Kidney epithelial cell (primary cell): ENCODE data around the gene PROP1. TPM values are rescaled to one million over a fixed set of nuclear protein-coding genes. Genes with fewer than 3 reads are reported as not detected.
"Not testable (repeated sequence)": the region's sequence is repeated elsewhere in the genome, so short reads cannot be mapped to it uniquely, and the experiment has no call there.

Experiments
- DNase-seq: peaks from one replicate; pipeline ENCODE4 v3.0.0-alpha.2; 2010; ENCODE audit warnings: low read depth
- H3K27me3 ChIP-seq: 2 replicates; pipeline ENCODE4 v1.6.0; 2011; ENCODE audit warnings: low read length; ENCODE audit not compliant: control insufficient read depth, insufficient read depth
- H3K36me3 ChIP-seq: 2 replicates; pipeline ENCODE4 v1.5.1; 2011; ENCODE audit warnings: low read length; ENCODE audit not compliant: control insufficient read depth, insufficient read depth
- H3K4me3 ChIP-seq: 2 replicates; pipeline ENCODE4 v1.5.1; 2011; ENCODE audit warnings: low read depth, mild to moderate bottlenecking, control low read depth, low read length
- total RNA-seq: library from RNA; depleted of rRNA; stranded (reverse); fragments of >200 nt; gene quantifications from 2 replicates; pipeline ENCODE4 v1.2.3, GENCODE V29; 2015

The PROP1 gene
- total RNA-seq, 1 donor from 2014 or later: not detected

DNA sequence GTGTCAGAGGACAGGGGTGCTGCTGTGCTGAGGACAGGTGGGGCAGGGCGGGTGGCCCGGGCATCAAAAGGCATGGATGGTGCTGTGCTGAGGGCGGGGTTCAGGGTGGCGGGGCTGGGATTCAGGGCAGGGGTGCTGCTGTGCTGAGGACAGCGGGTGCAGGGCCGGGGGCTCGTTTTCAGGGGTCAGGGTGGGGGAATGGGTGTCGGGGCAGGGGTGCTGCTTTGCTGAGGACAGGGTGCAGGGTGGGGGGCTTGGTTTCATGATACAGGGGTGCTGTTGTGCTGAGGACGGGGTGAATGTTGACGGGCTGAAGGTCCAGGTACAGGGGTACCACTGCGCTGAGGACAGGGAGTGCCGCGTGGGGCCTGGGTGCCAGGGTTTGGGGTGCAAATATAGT is 50.9 kb downstream of the PROP1 start:
- not testable (repeated sequence) for H3K36me3 ChIP-seq

DNA sequence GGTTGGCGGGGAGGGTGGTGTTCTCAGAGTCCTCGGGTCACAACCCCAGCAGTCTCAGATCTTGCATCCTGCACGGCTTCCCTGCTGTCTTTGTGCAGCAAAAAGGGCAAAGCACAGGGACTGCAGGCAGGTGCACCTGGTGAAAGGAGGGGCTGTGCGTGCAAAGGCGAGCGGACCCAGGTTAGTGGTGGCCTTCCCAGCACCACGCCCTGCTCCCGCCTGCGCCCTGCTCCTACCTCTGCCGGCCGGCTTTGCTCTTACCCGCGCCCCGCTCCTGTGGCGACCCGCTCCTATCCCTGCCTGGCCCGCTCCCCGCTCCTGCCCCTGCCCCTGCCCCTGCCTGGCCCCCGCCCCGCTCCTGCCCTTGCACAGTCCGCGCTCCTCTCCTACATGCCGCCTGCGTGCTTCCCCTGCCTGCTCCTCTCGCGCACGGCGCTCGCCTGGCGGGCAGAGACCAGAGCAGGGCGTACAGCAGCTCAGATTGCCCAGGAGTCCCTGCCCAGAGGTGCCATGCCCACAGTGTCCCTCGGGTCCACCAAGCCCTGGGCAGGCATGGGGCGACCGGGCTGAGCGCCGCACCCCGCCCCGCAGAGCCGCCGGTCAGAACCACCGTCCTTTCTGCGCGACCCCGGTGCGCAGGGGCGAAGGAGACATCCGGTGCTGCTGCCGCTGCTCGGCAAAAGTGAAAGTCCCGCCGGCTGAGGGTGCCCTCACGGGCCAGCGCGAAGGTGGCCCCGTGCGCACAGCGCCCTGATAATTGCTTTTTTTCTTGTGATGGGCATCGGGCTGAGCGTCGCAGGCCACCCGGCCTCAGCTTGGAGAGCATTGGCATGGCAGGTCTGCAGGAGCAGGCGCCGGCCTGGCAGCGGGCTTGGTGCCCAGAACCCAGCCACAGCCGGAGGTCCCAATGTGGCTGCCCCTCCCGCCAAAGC is 52.0 kb downstream of the PROP1 start:
- not testable (repeated sequence) for DNase-seq, H3K36me3 ChIP-seq, H3K27me3 ChIP-seq
- H3K4me3 ChIP-seq: peak overlapping the region; percentile 42

More for the DNA sequence above, 50.9 kb downstream of the PROP1 start:
- not testable (repeated sequence) for H3K27me3 ChIP-seq, H3K4me3 ChIP-seq, DNase-seq

DNA sequence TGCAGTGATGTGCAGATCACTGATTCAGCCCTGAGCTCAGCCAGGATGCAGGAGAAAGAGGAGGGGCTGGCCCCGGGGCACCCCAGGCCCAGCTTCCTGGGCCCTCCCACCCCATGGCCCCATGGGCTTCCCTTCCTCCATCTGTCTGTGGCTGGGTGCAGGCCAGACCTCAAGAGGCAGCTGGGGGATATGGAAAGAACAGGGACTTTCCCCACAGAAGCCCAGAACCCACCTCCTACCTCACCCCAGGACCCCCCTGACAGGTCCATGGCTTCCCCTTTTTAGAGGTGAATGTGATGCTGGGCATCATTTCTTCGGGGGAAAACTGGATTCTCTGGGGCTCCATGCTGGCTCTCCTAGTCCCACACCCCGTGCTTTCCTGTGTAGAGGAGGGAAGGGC is 53.1 kb downstream of the PROP1 start:
- not testable (repeated sequence) for H3K4me3 ChIP-seq, H3K27me3 ChIP-seq, H3K36me3 ChIP-seq, DNase-seq

Other genes starting within 250 kb of the PROP1 start
- gene FAM153A, start 213.3 kb downstream of the PROP1 start, total RNA-seq: 0.41 TPM in 1 of 2 replicates, not detected in the other
- 6.0 and 6.8 TPM in 2 replicates for gene N4BP3, start 117.3 kb upstream of the PROP1 start, total RNA-seq
- 26.3 and 42.7 TPM in 2 replicates for gene RMND5B, start 134.8 kb upstream of the PROP1 start, total RNA-seq
- gene NHP2, start 157.6 kb upstream of the PROP1 start, total RNA-seq: 454 and 476 TPM in 2 replicates
- not detected in 2 replicates for gene GMCL2, start 191.1 kb upstream of the PROP1 start, total RNA-seq
- 132 and 152 TPM in 2 replicates for gene HNRNPAB, start 208.3 kb upstream of the PROP1 start, total RNA-seq
- 18.7 and 22.7 TPM in 2 replicates for gene PHYKPL, start 236.6 kb upstream of the PROP1 start, total RNA-seq